ENCODE data around the gene PTX3. TPM values are rescaled to one million over a fixed set of nuclear protein-coding genes. Genes with fewer than 3 reads are reported as not detected.
A peak's percentile ranks its signal among the peaks of the same experiment; 100 is the strongest.

PTX3 gene
- total RNA-seq, 4 donors from 2014 or later, result 0.87 to 9.1 (median 2.5) TPM; not detected in 1

DNA sequence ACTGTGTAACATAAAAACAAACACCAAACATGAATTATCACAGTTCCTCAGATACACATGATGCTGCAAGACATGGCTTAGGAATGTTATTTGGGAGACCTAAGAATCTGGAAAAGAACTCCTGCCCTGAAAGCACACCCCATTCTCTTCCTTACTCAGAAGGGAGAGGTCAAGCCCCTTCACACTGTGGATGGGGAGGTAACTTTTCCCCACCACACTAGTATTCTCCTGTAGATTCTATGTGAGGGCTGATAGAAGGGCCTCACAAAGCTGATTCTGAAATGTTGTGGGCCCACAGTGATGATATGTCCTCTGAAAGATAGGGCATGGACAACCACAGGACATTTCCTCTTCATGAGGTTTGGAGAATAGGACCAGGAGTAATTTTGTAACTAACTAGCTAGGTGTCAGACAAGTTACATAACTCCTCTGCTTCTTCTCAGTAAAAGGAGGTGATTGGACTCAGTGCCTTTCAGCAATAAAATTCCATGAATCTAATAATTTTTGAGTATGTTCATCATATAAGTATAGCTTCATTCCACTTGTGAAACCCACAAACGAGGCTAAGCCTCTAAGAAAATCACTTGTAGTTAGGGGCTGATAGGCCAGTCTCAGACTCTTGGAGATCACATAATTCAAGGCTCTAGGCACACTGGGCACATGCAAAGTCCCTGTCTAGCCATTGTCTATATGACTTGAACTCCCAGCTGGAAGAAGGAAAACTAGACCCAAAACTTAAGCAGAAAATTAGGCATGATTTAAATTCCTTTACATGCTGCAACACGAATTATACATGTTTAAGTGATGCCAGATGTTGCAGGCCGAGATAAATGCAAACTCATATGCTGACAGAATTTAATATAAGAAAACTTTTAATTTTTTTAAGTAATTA lies 7.5 kb downstream of the PTX3 start:
- no peak for ATAC-seq
- Histone ChIP-seq H3K4me1 (no peaks in the 10 kb centered on the region), H3K27me3 (peaks cover 0 to 3% (median 0%) of the 10 kb centered on the region in 3 donors), H3K27ac (no peak overlapping the region), H3K9me3 (no peaks in the 10 kb centered on the region), H3K4me3 (no peak overlapping the region), H3K36me3 (no peaks in the 10 kb centered on the region)
- no peak for DNase-seq
- in situ Hi-C loops (cut with MboI; ENCODE audit: low sequenced_read_pairs in 4 of 4), result no loop called here
- intact Hi-C loops (cut with DNase I; ENCODE audit: low total_unique reads), result no loop called here
- TF ChIP-seq, protein P1, sequence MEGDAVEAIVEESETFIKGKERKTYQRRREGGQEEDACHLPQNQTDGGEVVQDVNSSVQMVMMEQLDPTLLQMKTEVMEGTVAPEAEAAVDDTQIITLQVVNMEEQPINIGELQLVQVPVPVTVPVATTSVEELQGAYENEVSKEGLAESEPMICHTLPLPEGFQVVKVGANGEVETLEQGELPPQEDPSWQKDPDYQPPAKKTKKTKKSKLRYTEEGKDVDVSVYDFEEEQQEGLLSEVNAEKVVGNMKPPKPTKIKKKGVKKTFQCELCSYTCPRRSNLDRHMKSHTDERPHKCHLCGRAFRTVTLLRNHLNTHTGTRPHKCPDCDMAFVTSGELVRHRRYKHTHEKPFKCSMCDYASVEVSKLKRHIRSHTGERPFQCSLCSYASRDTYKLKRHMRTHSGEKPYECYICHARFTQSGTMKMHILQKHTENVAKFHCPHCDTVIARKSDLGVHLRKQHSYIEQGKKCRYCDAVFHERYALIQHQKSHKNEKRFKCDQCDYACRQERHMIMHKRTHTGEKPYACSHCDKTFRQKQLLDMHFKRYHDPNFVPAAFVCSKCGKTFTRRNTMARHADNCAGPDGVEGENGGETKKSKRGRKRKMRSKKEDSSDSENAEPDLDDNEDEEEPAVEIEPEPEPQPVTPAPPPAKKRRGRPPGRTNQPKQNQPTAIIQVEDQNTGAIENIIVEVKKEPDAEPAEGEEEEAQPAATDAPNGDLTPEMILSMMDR (IDR thresholded peaks at IDR 0.05 in 4 of 5, conservative IDR thresholded peaks at IDR 0.05 in 1 of 5), result no peak
- no peak for TF ChIP-seq POLR2A (IDR thresholded peaks at IDR 0.05)

GRCh38 chr3:157444797-157445184 lies 8.1 kb downstream of the PTX3 start:
- no peak overlapping the region for H3K27ac ChIP-seq
- TF ChIP-seq, protein P1 (IDR thresholded peaks at IDR 0.05 in 4 of 5, conservative IDR thresholded peaks at IDR 0.05 in 1 of 5), result no peak
- no peak for TF ChIP-seq POLR2A (IDR thresholded peaks at IDR 0.05)
- no peaks in the 10 kb centered on the region for H3K36me3 ChIP-seq
- H3K27me3 ChIP-seq, result no peaks in the 10 kb centered on the region
- in situ Hi-C loops (cut with MboI; ENCODE audit: low sequenced_read_pairs in 4 of 4), result no loop called here
- no peak for ATAC-seq
- intact Hi-C loops (cut with DNase I; ENCODE audit: low total_unique reads), result no loop called here
- no peak overlapping the region for H3K4me3 ChIP-seq
- no peaks in the 10 kb centered on the region for H3K4me1 ChIP-seq
- no peaks in the 10 kb centered on the region for H3K9me3 ChIP-seq
- DNase-seq, result no peak

- no peak overlapping the region for H3K4me3 ChIP-seq
- TF ChIP-seq, protein P1 (IDR thresholded peaks at IDR 0.05 in 4 of 5, conservative IDR thresholded peaks at IDR 0.05 in 1 of 5), result no peak
- no peak for TF ChIP-seq POLR2A (IDR thresholded peaks at IDR 0.05)
- ATAC-seq, result peak in 1 of 2 donors; percentile 23
- no peaks in the 10 kb centered on the region for H3K27me3 ChIP-seq
- no peaks in the 10 kb centered on the region for H3K4me1 ChIP-seq
- no peak for DNase-seq
- no peaks in the 10 kb centered on the region for H3K9me3 ChIP-seq
- in situ Hi-C loops (cut with MboI; ENCODE audit: low sequenced_read_pairs in 4 of 4), result no loop called here
- no peaks in the 10 kb centered on the region for H3K36me3 ChIP-seq
- no peak overlapping the region for H3K27ac ChIP-seq
- intact Hi-C loops (cut with DNase I; ENCODE audit: low total_unique reads), result no loop called here
Observed at GRCh38 chr3:157445857-157446256, 9.2 kb downstream of the PTX3 start.

- in situ Hi-C loops (cut with MboI; ENCODE audit: low sequenced_read_pairs in 4 of 4), result no loop called here
- DNase-seq (no peak), ATAC-seq (no peak)
- no peak overlapping the region for H3K4me3 ChIP-seq
- H3K27ac ChIP-seq, result no peak overlapping the region
- H3K4me1 ChIP-seq, result no peaks in the 10 kb centered on the region
- intact Hi-C loops (cut with DNase I; ENCODE audit: low total_unique reads), result no loop called here
- no peaks in the 10 kb centered on the region for H3K9me3 ChIP-seq
- H3K36me3 ChIP-seq, result no peaks in the 10 kb centered on the region
- no peaks in the 10 kb centered on the region for H3K27me3 ChIP-seq
- TF ChIP-seq, protein P1 (IDR thresholded peaks at IDR 0.05 in 4 of 5, conservative IDR thresholded peaks at IDR 0.05 in 1 of 5), result no peak
- no peak for TF ChIP-seq POLR2A (IDR thresholded peaks at IDR 0.05)
Observed at GRCh38 chr3:157447026-157447694, 10.5 kb downstream of the PTX3 start.
